Stimulated activated CD4-positive, alpha-beta T cell treated with anti-CD3 and anti-CD28 coated beads, Interleukin-1b, Interleukin-23, amount 100 ng/mL, for 24 hours (primary cell): ENCODE data around the gene YDJC.
A peak's percentile ranks its signal among the peaks of the same experiment; 100 is the strongest.
"Not testable (repeated sequence)": the region's sequence is repeated elsewhere in the genome, so short reads cannot be mapped to it uniquely, and the experiment has no call there.

Source experiments
- DNase-seq, 4 experiments: peaks; one replicate each; pipeline ENCODE4 v3.0.0-alpha.2; 2020; ENCODE audit warnings: low read depth in 4 of 4, low spot score in 1 of 4

Gene YDJC

GRCh38 chr22:21632931-21633330 lies 3.1 kb upstream of the YDJC start:
- DNase-seq = no peak

- DNase-seq = peak in 1 of 4 experiments; percentile 50
Observed at GRCh38 chr22:21632237-21632895, 2.5 kb upstream of the YDJC start, which contains the start of gene CCDC116. TSS of gene CCDC116 (plus strand) at chr22:21632760. CDS start at chr22:21633182, 422 bp downstream.

- DNase-seq = no peak
Observed at GRCh38 chr22:21631025-21631424, 1.2 kb upstream of the YDJC start.

- DNase-seq = no peak
Observed at GRCh38 chr22:21628386-21629254, 1.2 kb downstream of the YDJC start.

- DNase-seq = no peak
Observed at GRCh38 chr22:21626735-21627469, 2.9 kb downstream of the YDJC start.

- no peak for DNase-seq
Observed at GRCh38 chr22:21626073-21626734, 3.6 kb downstream of the YDJC start.

GRCh38 chr22:21624880-21625791 lies 4.7 kb downstream of the YDJC start:
- DNase-seq = no peak

GRCh38 chr22:21624120-21624879 lies 5.5 kb downstream of the YDJC start:
- DNase-seq = no peak

GRCh38 chr22:21623648-21623970 lies 6.2 kb downstream of the YDJC start:
- no peak for DNase-seq

- DNase-seq = no peak
Observed at GRCh38 chr22:21622919-21623647, 6.7 kb downstream of the YDJC start.

GRCh38 chr22:21622011-21622918 lies 7.6 kb downstream of the YDJC start:
- no peak for DNase-seq

- no peak for DNase-seq
Observed at GRCh38 chr22:21621025-21621424, 8.8 kb downstream of the YDJC start.

GRCh38 chr22:21617337-21617736 lies 12.5 kb downstream of the YDJC start:
- DNase-seq = not testable (repeated sequence)

GRCh38 chr22:21615731-21616130 lies 14.1 kb downstream of the YDJC start:
- DNase-seq = no peak

- DNase-seq = no peak
Observed at GRCh38 chr22:21613553-21614233, 16.1 kb downstream of the YDJC start.

- no peak for DNase-seq
Observed at GRCh38 chr22:21612858-21613257, 17.0 kb downstream of the YDJC start.
